Stimulated activated CD4-positive, alpha-beta T cell treated with anti-CD3 and anti-CD28 coated beads, TNF-alpha, amount 100 ng/mL, for 48 hours (primary cell): ENCODE data around the gene SEC61A1.

Experiments used
- DNase-seq, 3 donors: peaks; one replicate each; pipeline ENCODE4 v3.0.0-alpha.2; 2020; ENCODE audit warnings: low read depth in 3 of 3

Gene SEC61A1

DNA sequence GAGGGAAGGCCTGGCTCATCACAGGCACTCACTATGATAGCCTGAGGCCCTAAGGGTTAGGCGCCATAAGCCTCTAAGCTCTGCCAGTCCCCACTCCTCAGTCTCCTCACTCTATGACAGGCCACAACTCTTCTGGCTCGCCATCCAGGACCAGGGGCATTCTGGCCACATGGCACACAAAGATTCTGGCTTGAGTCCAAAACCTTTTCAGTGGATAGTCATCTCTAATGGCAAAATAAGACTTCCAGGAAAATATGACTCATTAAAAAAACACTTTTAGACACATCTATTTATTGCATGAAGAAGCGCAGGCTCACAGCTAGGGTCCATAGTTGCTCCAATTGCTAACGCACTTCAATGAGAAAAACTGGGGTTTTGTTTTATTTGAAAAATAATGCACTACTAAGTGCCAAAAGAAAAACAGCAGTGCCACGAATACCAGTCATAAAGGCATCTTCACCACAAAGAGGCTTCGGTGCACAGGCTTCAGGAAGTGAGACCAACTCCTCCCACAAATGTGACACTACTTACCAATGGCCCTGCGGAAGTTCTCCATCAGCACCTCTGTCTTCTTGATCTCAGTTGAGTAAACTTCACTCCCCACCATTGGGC is 60.2 kb downstream of the SEC61A1 start:
- DNase-seq = no peak

DNA sequence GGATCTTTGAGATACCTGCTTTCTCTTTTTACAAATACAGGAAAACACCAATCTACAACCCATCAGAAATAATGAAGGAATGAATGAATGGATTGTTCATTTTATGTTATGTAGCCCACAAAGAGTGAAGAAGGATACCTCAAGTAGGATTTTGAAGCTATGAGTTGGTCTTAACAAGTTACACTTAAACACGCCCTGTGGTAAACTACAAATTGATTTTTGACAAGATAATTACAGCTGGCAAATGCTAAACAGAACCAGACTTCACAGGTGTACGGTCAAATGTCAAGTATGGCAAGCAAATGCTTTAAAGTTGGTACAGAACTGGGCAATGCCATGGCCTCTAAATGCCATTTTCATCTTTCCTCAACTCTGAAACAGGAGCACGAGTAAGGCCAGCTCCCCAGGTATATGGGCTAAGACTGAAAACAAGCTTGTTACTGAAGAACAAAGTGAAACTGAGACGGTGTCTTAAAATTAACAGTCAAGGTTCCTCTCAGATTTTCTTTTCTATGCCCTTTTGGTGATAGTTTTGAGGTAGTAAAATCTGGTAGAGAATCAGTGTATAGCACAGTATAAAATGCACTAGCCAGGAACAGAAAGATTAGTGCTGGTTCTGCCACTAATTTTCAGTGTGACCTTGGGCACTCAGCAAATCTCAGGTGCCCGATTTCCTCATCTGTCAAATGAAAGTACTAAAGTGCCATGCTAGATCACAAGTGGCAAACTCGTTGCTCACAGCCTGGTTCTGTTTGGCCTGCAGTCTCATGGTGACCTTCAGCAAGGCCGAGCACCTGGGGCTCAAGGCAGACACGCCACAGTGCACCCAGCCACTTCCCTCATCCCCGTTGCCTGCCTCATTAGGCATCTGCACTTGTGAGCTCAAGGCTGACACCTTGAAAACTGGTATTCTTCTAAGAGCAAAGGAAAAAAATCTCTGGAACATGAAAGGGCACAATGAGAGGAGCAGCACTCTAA is 61.9 kb downstream of the SEC61A1 start:
- DNase-seq = no peak
